Measurements from ENCODE around the gene PAX8. TPM values are rescaled to one million over a fixed set of nuclear protein-coding genes. Genes with fewer than 3 reads are reported as not detected.
"Not testable (repeated sequence)": the region's sequence is repeated elsewhere in the genome, so short reads cannot be mapped to it uniquely, and the experiment has no call there.

Gene PAX8
- total RNA-seq, 1 experiment from 2014 or later = 2.4 TPM

GRCh38 chr2:113238871-113239839, 39.6 kb downstream of the PAX8 start:
- BruUV-seq (replicated peaks) = no TSS peak
- Mint-ChIP-seq H3K4me3 (ENCODE audit: unreplicated experiment) (no peak overlapping the region), H3K9me3 (ENCODE audit: unreplicated experiment) (no peaks in the 10 kb centered on the region), H3K27ac (ENCODE audit: low read depth, unreplicated experiment) (no peak overlapping the region), H3K36me3 (ENCODE audit: insufficient read depth, unreplicated experiment) (no peaks in the 10 kb centered on the region), H3K4me1 (ENCODE audit: insufficient read depth, unreplicated experiment) (peaks cover 20% of the 10 kb centered on the region), H3K27me3 (ENCODE audit: insufficient read depth, unreplicated experiment) (no peaks in the 10 kb centered on the region)
- POLR2A ChIA-PET = interaction anchor here (1.0 to 5.0 kb wide), 14 partner anchors 8 to 455 kb away, joined by 3 to 75 read pairs (median 6); partner anchors contain the start of gene IL1A
- TF ChIP-seq CTCF (IDR thresholded peaks at IDR 0.05; ENCODE audit: unreplicated experiment) = no peak
- CTCF ChIA-PET = interaction anchor here (0.6 to 25.7 kb wide), 12 partner anchors 8 to 758 kb away, joined by 3 to 505 read pairs (median 8); no protein-coding TSS in a partner anchor
- DNase-seq (ENCODE audit: unreplicated experiment) = no peak
- intact Hi-C loops (cut with micrococcal nuclease) = no loop called here

GRCh38 chr2:113237604-113238160, 41.0 kb downstream of the PAX8 start:
- POLR2A ChIA-PET = interaction anchor here (0.6 to 5.0 kb wide), 3 partner anchors 17 to 31 kb away, joined by 4 to 64 read pairs (median 5); no protein-coding TSS in a partner anchor
- H3K27me3 Mint-ChIP-seq (ENCODE audit: insufficient read depth, unreplicated experiment) = no peaks in the 10 kb centered on the region
- intact Hi-C loops (cut with micrococcal nuclease) = no loop called here
- BruUV-seq (replicated peaks) = no TSS peak
- H3K9me3 Mint-ChIP-seq (ENCODE audit: unreplicated experiment) = no peaks in the 10 kb centered on the region
- TF ChIP-seq CTCF (IDR thresholded peaks at IDR 0.05; ENCODE audit: unreplicated experiment) = no peak
- H3K4me3 Mint-ChIP-seq (ENCODE audit: unreplicated experiment) = no peak overlapping the region
- CTCF ChIA-PET = interaction anchor here (0.6 to 25.7 kb wide), 7 partner anchors 8 to 449 kb away, joined by 3 to 505 read pairs (median 4); no protein-coding TSS in a partner anchor
- DNase-seq (ENCODE audit: unreplicated experiment) = no peak
- peaks cover 27% of the 10 kb centered on the region for H3K4me1 Mint-ChIP-seq (ENCODE audit: insufficient read depth, unreplicated experiment)
- peaks cover 7% of the 10 kb centered on the region for H3K36me3 Mint-ChIP-seq (ENCODE audit: insufficient read depth, unreplicated experiment)
- H3K27ac Mint-ChIP-seq (ENCODE audit: low read depth, unreplicated experiment) = no peak overlapping the region

GRCh38 chr2:113236367-113237159, 42.2 kb downstream of the PAX8 start:
- Mint-ChIP-seq H3K4me3 (ENCODE audit: unreplicated experiment) (no peak overlapping the region), H3K36me3 (ENCODE audit: insufficient read depth, unreplicated experiment) (peaks cover 7% of the 10 kb centered on the region), H3K27me3 (ENCODE audit: insufficient read depth, unreplicated experiment) (no peaks in the 10 kb centered on the region), H3K9me3 (ENCODE audit: unreplicated experiment) (no peaks in the 10 kb centered on the region), H3K4me1 (ENCODE audit: insufficient read depth, unreplicated experiment) (peaks cover 27% of the 10 kb centered on the region), H3K27ac (ENCODE audit: low read depth, unreplicated experiment) (no peak overlapping the region)
- DNase-seq (ENCODE audit: unreplicated experiment) = no peak
- BruUV-seq (replicated peaks) = no TSS peak
- ChIA-PET POLR2A (interaction anchor here (0.8 kb wide), 1 partner anchor 15 kb away, joined by 3 read pairs; no protein-coding TSS in a partner anchor), CTCF (interaction anchor here (0.6 to 25.7 kb wide), 6 partner anchors 9 to 100 kb away, joined by 3 to 505 read pairs (median 4); no protein-coding TSS in a partner anchor)
- intact Hi-C loops (cut with micrococcal nuclease) = no loop called here
- no peak for TF ChIP-seq CTCF (IDR thresholded peaks at IDR 0.05; ENCODE audit: unreplicated experiment)

- intact Hi-C loops (cut with micrococcal nuclease); H3K4me3 Mint-ChIP-seq (ENCODE audit: unreplicated experiment); H3K27me3 Mint-ChIP-seq (ENCODE audit: insufficient read depth, unreplicated experiment); H3K9me3 Mint-ChIP-seq (ENCODE audit: unreplicated experiment); H3K36me3 Mint-ChIP-seq (ENCODE audit: insufficient read depth, unreplicated experiment); DNase-seq (ENCODE audit: unreplicated experiment); BruUV-seq (replicated peaks): not testable (repeated sequence)
- CTCF ChIA-PET = interaction anchor here (25.7 kb wide), 1 partner anchor 31 kb away, joined by 505 read pairs; no protein-coding TSS in a partner anchor
- peak overlapping the region; percentile 35 for H3K27ac Mint-ChIP-seq (ENCODE audit: low read depth, unreplicated experiment)
- H3K4me1 Mint-ChIP-seq (ENCODE audit: insufficient read depth, unreplicated experiment) = peaks cover 17% of the 10 kb centered on the region
- POLR2A ChIA-PET = interaction anchor here (0.8 kb wide), 1 partner anchor 30 kb away, joined by 3 read pairs; no protein-coding TSS in a partner anchor
Observed at GRCh38 chr2:113235347-113236226, 43.1 kb downstream of the PAX8 start.
